CD4-positive, alpha-beta T cell treated with Interferon gamma for 1 hour (primary cell): ENCODE measurements around the gene PCYT2.
A peak's percentile ranks its signal among the peaks of the same experiment; 100 is the strongest.

Source experiments
- DNase-seq: peaks from one replicate; pipeline ENCODE4 v3.0.0-alpha.2; 2020

Gene PCYT2

GRCh38 chr17:81898029-81898866 lies 13.0 kb downstream of the PCYT2 start:
- no peak for DNase-seq

DNA sequence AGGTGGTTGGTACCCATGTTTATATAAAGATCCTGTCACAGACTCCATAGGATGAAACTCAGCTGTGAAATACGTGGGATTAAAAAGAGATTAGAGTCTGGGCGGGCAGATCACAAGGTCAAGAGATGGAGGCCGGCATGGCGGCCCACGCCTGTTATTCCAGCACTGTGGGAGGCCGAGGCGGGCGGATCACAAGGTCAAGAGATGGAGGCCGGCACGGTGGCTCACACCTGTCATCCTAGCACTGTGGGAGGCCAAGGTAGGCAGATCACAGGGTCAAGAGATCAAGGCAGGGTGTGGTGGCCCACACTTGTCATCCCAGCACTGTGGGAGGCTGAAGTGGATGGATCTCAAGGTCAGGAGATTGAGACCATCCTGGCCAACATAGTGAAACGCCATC lies 15.8 kb downstream of the PCYT2 start:
- no peak for DNase-seq

DNA sequence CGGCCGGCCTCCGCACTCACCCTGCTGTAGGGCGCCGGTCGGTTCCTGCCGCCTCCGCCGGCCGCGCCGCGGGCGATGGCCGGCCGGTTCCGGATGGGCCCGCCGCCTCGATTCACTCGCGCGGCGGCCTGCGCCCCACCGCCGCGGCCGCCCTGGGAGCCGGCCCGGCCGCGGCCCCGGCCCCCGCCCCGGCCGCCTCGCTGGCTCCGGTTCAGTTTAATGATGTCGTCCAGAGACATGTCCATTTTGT lies 20.0 kb downstream of the PCYT2 start:
- no peak for DNase-seq

- DNase-seq = no peak
These were observed 20.5 kb downstream of the PCYT2 start for GRCh38 chr17:81890447-81891302.

GRCh38 chr17:81889602-81890001 lies 21.6 kb downstream of the PCYT2 start:
- no peak for DNase-seq

- no peak for DNase-seq
These were observed 22.1 kb downstream of the PCYT2 start for GRCh38 chr17:81888988-81889595.

GRCh38 chr17:81888105-81888987 lies 22.9 kb downstream of the PCYT2 start:
- no peak for DNase-seq

- no peak for DNase-seq
These were observed 25.2 kb downstream of the PCYT2 start for GRCh38 chr17:81885869-81886548.

GRCh38 chr17:81885454-81885853 lies 25.7 kb downstream of the PCYT2 start:
- no peak for DNase-seq

- DNase-seq = no peak
These were observed 26.2 kb downstream of the PCYT2 start for GRCh38 chr17:81884968-81885367.

DNA sequence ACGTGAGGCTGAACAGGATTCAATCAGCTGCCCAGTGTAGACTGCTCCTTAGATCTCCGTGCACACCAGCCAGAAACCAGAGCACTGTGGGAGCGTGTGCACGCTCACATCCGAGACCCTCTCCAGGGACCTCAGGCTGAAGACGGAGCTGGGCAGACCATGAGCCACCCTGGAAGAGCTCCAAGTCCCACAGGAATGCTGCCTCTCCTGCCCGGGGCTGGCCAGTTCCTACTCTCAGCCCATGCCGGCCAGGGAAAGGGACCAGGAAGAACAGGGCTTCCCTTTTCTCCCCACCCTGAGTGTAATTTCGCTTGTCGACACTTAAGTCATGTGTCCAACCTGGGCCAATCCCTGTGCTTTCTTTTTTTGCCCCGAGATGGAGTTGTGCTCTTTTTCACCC lies 26.7 kb downstream of the PCYT2 start:
- DNase-seq = no peak

DNA sequence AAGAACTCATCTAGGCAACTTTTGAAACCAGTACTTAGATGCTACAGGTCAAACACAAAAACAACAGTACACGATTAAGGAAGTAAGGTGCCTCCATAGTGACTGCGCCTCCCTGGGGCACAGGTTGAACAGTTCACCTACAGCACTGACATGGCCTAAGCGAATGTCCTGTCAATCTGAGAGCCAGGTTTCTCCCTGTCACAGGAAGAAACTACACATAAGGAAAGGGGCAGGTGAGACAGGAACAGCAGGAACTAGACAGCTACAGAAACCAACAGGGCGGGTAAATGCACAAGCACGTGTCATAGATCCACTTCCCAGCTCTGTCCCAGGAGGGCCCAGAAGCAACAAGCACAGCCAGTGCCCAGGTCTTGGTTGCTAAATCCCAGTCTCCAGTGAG lies 32.1 kb downstream of the PCYT2 start:
- no peak for DNase-seq

DNA sequence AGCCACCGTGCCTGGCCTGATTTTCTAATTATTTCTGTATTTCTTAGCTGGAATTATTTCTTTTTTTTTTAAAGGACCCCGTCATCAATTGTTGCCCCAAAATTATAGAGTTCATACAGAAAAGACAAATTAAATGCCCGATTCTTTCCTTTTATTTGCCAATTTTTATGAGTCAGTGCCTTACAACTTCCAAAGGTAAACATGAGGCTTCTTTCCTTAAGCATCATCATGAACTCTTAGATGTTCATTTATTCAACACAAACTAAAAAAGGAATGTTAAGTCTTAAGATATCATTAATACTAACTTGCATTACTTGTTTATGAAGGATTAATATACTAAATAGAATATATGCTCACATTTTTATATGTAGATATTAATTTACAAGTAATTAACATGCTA lies 32.9 kb downstream of the PCYT2 start:
- DNase-seq = no peak

DNA sequence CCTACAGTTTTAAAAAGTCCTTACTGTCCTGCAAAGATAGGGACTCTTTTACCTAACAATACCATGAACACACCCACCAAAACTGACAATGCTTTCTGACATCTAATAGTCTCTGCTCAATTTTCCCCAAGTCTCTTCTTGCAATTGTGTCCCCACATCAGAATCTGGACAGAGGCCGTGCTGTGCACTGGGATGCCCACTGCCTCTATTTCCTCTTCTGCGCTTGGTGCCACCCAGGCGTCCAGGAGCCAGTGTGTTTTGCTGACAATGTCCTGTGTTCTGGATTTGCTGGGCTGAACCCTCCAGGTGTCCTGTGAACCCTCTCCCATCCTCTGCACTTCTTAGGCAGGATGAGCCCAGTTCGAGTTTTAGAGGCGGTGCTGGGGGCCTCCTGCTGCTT lies 33.6 kb downstream of the PCYT2 start:
- DNase-seq = no peak

GRCh38 chr17:81871387-81872230 lies 39.6 kb downstream of the PCYT2 start:
- DNase-seq = peak; percentile 94

GRCh38 chr17:81870981-81871386 lies 40.2 kb downstream of the PCYT2 start, which contains the start of gene ARHGDIA:
ARHGDIA (minus strand) TSS chr17:81871337; CDS start chr17:81869930, 1,407 bp downstream.
- DNase-seq = no peak

GRCh38 chr17:81870131-81870980 lies 40.8 kb downstream of the PCYT2 start:
- peak; percentile 48 for DNase-seq

DNA sequence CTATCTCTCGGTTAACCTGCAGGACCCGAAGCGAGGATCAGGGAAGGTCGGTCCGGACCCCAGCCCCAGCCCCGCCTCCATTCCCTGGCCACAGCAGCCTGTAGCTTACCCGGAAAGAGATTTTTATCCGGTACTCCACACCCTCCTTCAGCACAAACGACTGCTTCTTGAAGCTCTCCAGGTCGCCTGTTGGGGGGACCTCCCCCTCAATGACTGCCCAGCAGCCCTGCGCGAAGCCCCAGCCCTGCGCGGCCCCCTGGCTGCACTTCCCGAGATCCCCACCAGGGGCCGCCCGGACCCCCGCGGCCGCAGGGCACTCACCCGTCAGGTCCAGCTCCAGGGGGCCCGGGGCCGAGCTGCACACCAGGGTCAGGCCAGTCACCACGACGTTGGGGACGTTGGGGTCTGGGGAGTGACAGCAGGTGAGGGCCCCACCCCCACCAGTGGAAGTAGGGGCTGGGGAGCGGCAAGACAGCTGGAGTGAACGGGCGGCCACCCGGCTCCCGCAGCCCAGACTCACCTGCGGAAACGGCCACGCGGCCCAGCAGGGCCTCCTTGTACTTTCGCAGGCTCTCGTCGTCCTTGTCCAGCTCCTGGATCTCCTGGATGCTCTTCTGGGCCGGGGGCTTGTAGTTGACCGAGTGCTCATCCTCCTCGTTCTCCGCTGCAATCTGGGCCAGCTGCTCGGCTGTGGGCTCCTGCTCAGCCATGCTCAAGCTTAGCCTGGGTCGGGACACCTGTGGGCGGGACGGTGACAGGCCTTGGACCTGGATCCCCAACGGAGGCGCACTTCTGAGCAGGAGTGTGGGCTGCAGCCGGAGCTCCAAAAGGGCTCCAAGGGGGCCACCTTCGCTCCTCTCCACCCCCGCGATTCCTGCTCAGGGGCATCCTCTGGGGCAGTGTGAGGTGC lies 41.7 kb downstream of the PCYT2 start:
- DNase-seq = no peak

DNA sequence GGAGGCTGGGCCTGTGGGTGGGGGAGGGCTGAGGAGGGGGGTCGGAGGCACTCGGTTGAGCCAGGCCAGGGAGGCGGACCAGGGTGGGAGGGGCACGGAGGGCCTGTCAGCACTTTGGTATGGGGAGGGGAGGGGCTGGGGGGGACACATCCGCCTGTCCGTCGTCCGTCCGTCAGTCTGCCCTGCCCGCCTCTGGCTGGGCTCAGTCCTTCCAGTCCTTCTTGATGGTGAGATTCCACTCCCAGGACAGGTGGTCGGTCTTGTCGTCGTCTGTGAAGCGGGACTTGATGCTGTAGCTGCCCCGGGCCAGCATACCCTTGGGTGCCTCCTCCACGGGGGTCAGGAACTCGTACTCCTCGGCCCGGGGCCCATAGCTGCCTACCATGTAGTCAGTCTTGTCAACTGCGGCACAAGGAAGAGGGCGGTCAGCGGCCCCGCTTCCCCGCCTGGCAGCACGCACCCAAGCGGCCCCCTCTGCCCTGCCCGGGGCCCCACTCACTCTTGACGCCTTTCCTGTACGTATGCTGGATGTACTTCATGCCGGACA lies 42.5 kb downstream of the PCYT2 start:
- no peak for DNase-seq
